Endothelial cell of umbilical vein (primary cell): ENCODE data around the gene ARHGAP27. TPM values are rescaled to one million over a fixed set of nuclear protein-coding genes. Genes with fewer than 3 reads are reported as not detected.

Source experiments
- BruUV-seq: library from RNA; stranded (reverse); fragments of 400-500 nt; replicated peaks from 2 replicates; lab custom pipeline; 2021; lab: Mats Ljungman, UMichigan
- CTCF ChIA-PET: fragments of 300-600, 350-600 bp; sonication (Branson Sonifier 250); formaldehyde crosslinking; loops from one replicate; lab custom pipeline; 2021; ENCODE audit warnings: antibody characterized with exemption, inconsistent platforms; lab: Charles Lee
- POLR2A ChIA-PET: fragments of 300-600, 350-600 bp; sonication (Branson Sonifier 250); formaldehyde crosslinking; loops from one replicate; lab custom pipeline; 2021; ENCODE audit warnings: antibody characterized with exemption, inconsistent platforms; lab: Charles Lee
- DNase-seq: peaks from one replicate; pipeline ENCODE4 v3.0.0-alpha.2; 2011; ENCODE audit warnings: low read depth, low spot score
- FAIRE-seq: peaks from 2 replicates; lab custom pipeline; 2011; peaks lifted over from hg19 to GRCh38; lab: Jason Lieb, UNC
- H2AFZ ChIP-seq: 2 replicates; pipeline ENCODE4 v1.6.0; 2012; ENCODE audit warnings: low read depth, low read length, control low read depth, inconsistent platforms
- H3K27ac ChIP-seq: 2 replicates; pipeline ENCODE4 v1.5.1; 2011; ENCODE audit warnings: low read depth, mild to moderate bottlenecking, control low read depth, low read length, moderate library complexity; ENCODE audit not compliant: insufficient read depth
- H3K27me3 ChIP-seq, 2 experiments: 2 replicates each; pipeline versions ENCODE4 v1.6.0 to v1.6.1; 2011; ENCODE audit warnings: low read length in 2 of 2, mixed read lengths in 1 of 2; ENCODE audit not compliant: control insufficient read depth in 2 of 2, insufficient read depth in 2 of 2
- H3K36me3 ChIP-seq, 2 experiments: 2 replicates in 1 of 2; 3 replicates in 1 of 2; pipeline ENCODE4 v1.5.1; 2011; ENCODE audit warnings: low read length in 2 of 2, mild to moderate bottlenecking in 1 of 2, moderate library complexity in 1 of 2; ENCODE audit not compliant: control insufficient read depth in 2 of 2, insufficient read depth in 2 of 2; ENCODE audit errors: extremely low read depth in 1 of 2
- H3K4me1 ChIP-seq: 3 replicates; pipeline ENCODE4 v1.5.1; 2011; ENCODE audit warnings: mild to moderate bottlenecking, low read length; ENCODE audit not compliant: control insufficient read depth, insufficient read depth; ENCODE audit errors: extremely low read depth
- H3K4me2 ChIP-seq: 2 replicates; pipeline ENCODE4 v1.6.1; 2011; ENCODE audit warnings: low read length, control low read depth, mixed read lengths; ENCODE audit not compliant: insufficient read depth
- H3K4me3 ChIP-seq, 3 experiments: fragments of 200-600 bp in 1 of 3; sonication (generic), shearing (Covaris generic) in 1 of 3; replicated peaks in 1 of 3; 2 replicates each; pipeline ENCODE4 v1.5.1; 2011 to 2016; ENCODE audit warnings: control low read depth in 3 of 3, low read length in 3 of 3, mild to moderate bottlenecking in 2 of 3, inconsistent platforms in 1 of 3, low read depth in 1 of 3, moderate library complexity in 1 of 3; ENCODE audit not compliant: insufficient read depth in 1 of 3
- H3K79me2 ChIP-seq: 2 replicates; pipeline ENCODE4 v1.6.0; 2012; ENCODE audit warnings: low read length, inconsistent platforms; ENCODE audit not compliant: control insufficient read depth, insufficient read depth
- H3K9ac ChIP-seq: replicated peaks from 2 replicates; pipeline ENCODE3; 2011; ENCODE audit warnings: low read length, control low read depth; ENCODE audit not compliant: insufficient read depth; ENCODE audit errors: extremely low read depth
- H3K9me1 ChIP-seq: replicated peaks from 3 replicates; pipeline ENCODE4 v1.6.0; 2011; ENCODE audit warnings: mild to moderate bottlenecking, low read length; ENCODE audit not compliant: control insufficient read depth, insufficient read depth; ENCODE audit errors: extremely low read depth
- H3K9me3 ChIP-seq: replicated peaks from 2 replicates; pipeline ENCODE4 v1.5.1; 2012; ENCODE audit warnings: low read length, inconsistent platforms; ENCODE audit not compliant: control insufficient read depth, insufficient read depth
- H4K20me1 ChIP-seq: replicated peaks from 2 replicates; pipeline ENCODE3; 2011; ENCODE audit warnings: mild to moderate bottlenecking, low read length; ENCODE audit not compliant: control insufficient read depth, insufficient read depth; ENCODE audit errors: extremely low read depth
- CTCF ChIP-seq, 2 donors: IDR thresholded peaks; 1 replicate in 1 of 2; 2 replicates in 1 of 2; pipeline ENCODE4 v1.5.1; 2011; ENCODE audit warnings: low read length in 2 of 2, mild to moderate bottlenecking in 2 of 2, moderate library complexity in 2 of 2, control low read depth in 1 of 2, inconsistent platforms in 1 of 2, low read depth in 1 of 2; ENCODE audit not compliant: insufficient read depth in 1 of 2; ENCODE audit errors: extremely low read depth in 1 of 2
- EZH2 ChIP-seq: IDR thresholded peaks from 2 replicates; pipeline ENCODE4 v1.6.1; 2012; ENCODE audit warnings: borderline replicate concordance, low read depth, mild to moderate bottlenecking, moderate library complexity, low read length, inconsistent platforms; ENCODE audit not compliant: severe bottlenecking
- FOS ChIP-seq: IDR thresholded peaks from 2 replicates; pipeline ENCODE4 v1.6.1; 2011; ENCODE audit warnings: mild to moderate bottlenecking, low read length, moderate library complexity, borderline replicate concordance; ENCODE audit not compliant: insufficient read depth
- GATA2 ChIP-seq: IDR thresholded peaks from 2 replicates; pipeline ENCODE4 v1.7.0; 2011; ENCODE audit warnings: low read depth, mild to moderate bottlenecking, moderate library complexity, mixed read lengths, low read length; ENCODE audit not compliant: insufficient read length, insufficient read depth
- JUN ChIP-seq: IDR thresholded peaks from 2 replicates; pipeline ENCODE4 v1.6.1; 2011; ENCODE audit warnings: borderline replicate concordance, low read depth; ENCODE audit not compliant: insufficient read length, insufficient read depth
- MAX ChIP-seq: IDR thresholded peaks from 2 replicates; pipeline ENCODE4 v1.6.1; 2011; ENCODE audit not compliant: insufficient read depth, insufficient read length
- MYC ChIP-seq: IDR thresholded peaks from one replicate; pipeline ENCODE4 v1.6.1; 2011; ENCODE audit warnings: mild to moderate bottlenecking, low read depth, low read length
- POLR2A ChIP-seq: IDR thresholded peaks from 2 replicates; pipeline ENCODE4 v1.6.1; 2012; ENCODE audit warnings: low read depth, mild to moderate bottlenecking, control low read depth, low read length
- POLR2AphosphoS5 ChIP-seq: IDR thresholded peaks from 2 replicates; pipeline ENCODE4 v1.6.1; 2012; ENCODE audit warnings: low read depth, mild to moderate bottlenecking, control low read depth, low read length, moderate library complexity; ENCODE audit not compliant: insufficient read depth
- dilution Hi-C: fragments of 300-500 bp; cut with MboI; formaldehyde crosslinking; loops from one replicate; pipeline ENCODE4 v1.15.0; 2019; ENCODE audit warnings: low sequenced_read_pairs; ENCODE audit not compliant: extremely low pct_ligation_motif_present
- intact Hi-C: fragments of 100-400 bp; cut with micrococcal nuclease; formaldehyde crosslinking; loops from one replicate; pipeline ENCODE4 v1.10.0; 2022
- polyA plus RNA-seq, 4 experiments: library from polyadenylated mRNA; depleted of rRNA in 3 of 4; stranded (reverse) in 3 of 4; unstranded in 1 of 4; fragments of >200 nt; gene quantifications; 2 replicates each; pipeline versions ENCODE4 v1.2.1 to v1.2.3, GENCODE V29; 2011 to 2012; ENCODE audit warnings: missing spikeins in 1 of 4
- total RNA-seq: library from RNA; stranded (reverse); gene quantifications from 2 replicates; pipeline ENCODE4 v1.2.3, GENCODE V29; 2021

Gene ARHGAP27
- total and polyA plus RNA-seq, 2 donors (not counting 3 experiments of a cell fraction or from before 2014, with no cell fraction given), result 21.0 to 47.0 TPM

- ChIA-PET CTCF (no interaction called here), POLR2A (no interaction called here)
- H3K4me3 ChIP-seq, result no peak overlapping the region
- DNase-seq, result no peak
- H2AFZ ChIP-seq, result no peak overlapping the region
- no peaks in the 10 kb centered on the region for H3K9me3 ChIP-seq
- no peaks in the 10 kb centered on the region for H3K79me2 ChIP-seq
- no peak for FAIRE-seq
- no TSS peak for BruUV-seq
- no peak for TF ChIP-seq POLR2AphosphoS5
- no peak for TF ChIP-seq MAX
- TF ChIP-seq FOS, result no peak
- TF ChIP-seq JUN, result no peak
- no peak for TF ChIP-seq MYC
- TF ChIP-seq POLR2A, result no peak
- no peak for TF ChIP-seq EZH2
- no peak for TF ChIP-seq CTCF (IDR thresholded peaks at IDR 0.05; ENCODE audit: extremely low read depth in 1 of 2, insufficient read depth in 1 of 2, low read depth in 1 of 2, low read length in 2 of 2)
- no peak for TF ChIP-seq GATA2
- peaks cover 0 to 4% of the 10 kb centered on the region in 2 experiments for H3K36me3 ChIP-seq
- no peak overlapping the region for H3K27ac ChIP-seq
- intact Hi-C loops, result no loop called here
- no peaks in the 10 kb centered on the region for H3K27me3 ChIP-seq
- dilution Hi-C loops, result no loop called here
- H3K9me1 ChIP-seq, result no peaks in the 10 kb centered on the region
- no peaks in the 10 kb centered on the region for H4K20me1 ChIP-seq
- H3K4me2 ChIP-seq, result no peak overlapping the region
- H3K4me1 ChIP-seq, result peaks cover 14% of the 10 kb centered on the region
- no peak overlapping the region for H3K9ac ChIP-seq
Observed at GRCh38 chr17:45436161-45436560, 3.5 kb upstream of the ARHGAP27 start.
